Upper lobe of right lung (tissue), 1 donor: ENCODE data around the gene SLFNL1. TPM values are rescaled to one million over a fixed set of nuclear protein-coding genes. Genes with fewer than 3 reads are reported as not detected.

Experiments
- ATAC-seq: fragments of 200-7000 bp; cut with Tn5 transposase; one replicate; pipeline ENCODE4 v1.9.1; 2020; ENCODE audit warnings: mild to moderate bottlenecking, moderate library complexity
- DNase-seq: peaks from one replicate; pipeline ENCODE4 v3.0.0-alpha.2; 2020
- H3K27ac ChIP-seq: fragments of 200-600 bp; one replicate; pipeline ENCODE4 v1.8.0; 2022
- H3K27me3 ChIP-seq: fragments of 200-600 bp; one replicate; pipeline ENCODE4 v1.8.0; 2022; ENCODE audit warnings: mild to moderate bottlenecking
- H3K36me3 ChIP-seq: fragments of 200-600 bp; one replicate; pipeline ENCODE4 v1.8.0; 2022
- H3K4me1 ChIP-seq: fragments of 200-600 bp; one replicate; pipeline ENCODE4 v1.8.0; 2022
- H3K4me3 ChIP-seq: fragments of 200-600 bp; one replicate; pipeline ENCODE4 v1.8.0; 2022; ENCODE audit warnings: mild to moderate bottlenecking
- H3K9me3 ChIP-seq: fragments of 200-600 bp; one replicate; pipeline ENCODE4 v1.8.0; 2022
- intact Hi-C: fragments of 100-400 bp; cut with DNase I; formaldehyde crosslinking; loops from one replicate; pipeline ENCODE4 v1.11.0; 2022
- total RNA-seq: library from RNA; stranded (reverse); fragmentation: NEBNext Ultra II Directional; extraction: Animal tissue kit (Norgen Biotek cat#: 25700); gene quantifications from one replicate; pipeline ENCODE4 v1.2.1, GENCODE V29; 2021
- TF ChIP-seq, protein P1 (sequence below): fragments of 200-600 bp; IDR thresholded peaks from one replicate; pipeline ENCODE4 v1.8.0; 2022; ENCODE audit warnings: antibody characterized with exemption
- donor health status: DM: no; HTN: yes; CAD: no; lungs with severe emphysema.

Gene SLFNL1
- total RNA-seq, 1 donor from 2014 or later: 2.8 TPM

GRCh38 chr1:40969445-40969844 lies 52.1 kb downstream of the SLFNL1 start:
- TF ChIP-seq, protein P1, sequence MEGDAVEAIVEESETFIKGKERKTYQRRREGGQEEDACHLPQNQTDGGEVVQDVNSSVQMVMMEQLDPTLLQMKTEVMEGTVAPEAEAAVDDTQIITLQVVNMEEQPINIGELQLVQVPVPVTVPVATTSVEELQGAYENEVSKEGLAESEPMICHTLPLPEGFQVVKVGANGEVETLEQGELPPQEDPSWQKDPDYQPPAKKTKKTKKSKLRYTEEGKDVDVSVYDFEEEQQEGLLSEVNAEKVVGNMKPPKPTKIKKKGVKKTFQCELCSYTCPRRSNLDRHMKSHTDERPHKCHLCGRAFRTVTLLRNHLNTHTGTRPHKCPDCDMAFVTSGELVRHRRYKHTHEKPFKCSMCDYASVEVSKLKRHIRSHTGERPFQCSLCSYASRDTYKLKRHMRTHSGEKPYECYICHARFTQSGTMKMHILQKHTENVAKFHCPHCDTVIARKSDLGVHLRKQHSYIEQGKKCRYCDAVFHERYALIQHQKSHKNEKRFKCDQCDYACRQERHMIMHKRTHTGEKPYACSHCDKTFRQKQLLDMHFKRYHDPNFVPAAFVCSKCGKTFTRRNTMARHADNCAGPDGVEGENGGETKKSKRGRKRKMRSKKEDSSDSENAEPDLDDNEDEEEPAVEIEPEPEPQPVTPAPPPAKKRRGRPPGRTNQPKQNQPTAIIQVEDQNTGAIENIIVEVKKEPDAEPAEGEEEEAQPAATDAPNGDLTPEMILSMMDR: no peak
- H3K27me3 ChIP-seq: no peaks in the 10 kb centered on the region
- H3K36me3 ChIP-seq: no peaks in the 10 kb centered on the region
- no peaks in the 10 kb centered on the region for H3K9me3 ChIP-seq
- no peaks in the 10 kb centered on the region for H3K4me1 ChIP-seq
- H3K27ac ChIP-seq: no peak overlapping the region
- DNase-seq: no peak
- ATAC-seq: no peak
- H3K4me3 ChIP-seq: no peak overlapping the region
- intact Hi-C loops: no loop called here

GRCh38 chr1:40966417-40966816 lies 55.1 kb downstream of the SLFNL1 start:
- DNase-seq: no peak
- Histone ChIP-seq H3K27me3 (no peaks in the 10 kb centered on the region), H3K4me3 (no peak overlapping the region), H3K36me3 (no peaks in the 10 kb centered on the region), H3K9me3 (no peaks in the 10 kb centered on the region), H3K4me1 (no peaks in the 10 kb centered on the region), H3K27ac (no peak overlapping the region)
- no peak for ATAC-seq
- intact Hi-C loops: no loop called here
- TF ChIP-seq, protein P1: no peak

Other genes with a start within 250 kb of the SLFNL1 start
- gene KCNQ4, start 237.9 kb downstream of the SLFNL1 start, total RNA-seq: 0.96 TPM
- 23.2 TPM for gene CITED4, start 159.4 kb downstream of the SLFNL1 start, total RNA-seq
- gene CTPS1, start 42.0 kb downstream of the SLFNL1 start, total RNA-seq: 21.7 TPM
- 37.2 TPM for gene SCMH1, start 220.6 kb upstream of the SLFNL1 start, total RNA-seq